Spleen (tissue), 7 donors: ENCODE results near the gene ALDOA.

Source experiments
- POLR2A ChIP-seq, 3 donors: fragments of 450-650 bp; IDR thresholded peaks; one replicate each; pipeline ENCODE4 v1.5.1; 2017; ENCODE audit warnings: antibody characterized with exemption in 3 of 3, mild to moderate bottlenecking in 1 of 3
- POLR2AphosphoS5 ChIP-seq, 3 donors: sonication (generic); formaldehyde crosslinking; IDR thresholded peaks; one replicate each; pipeline ENCODE4 v1.5.1; 2017; ENCODE audit warnings: antibody characterized with exemption in 3 of 3
- TF ChIP-seq, protein P1 (sequence below), 11 experiments: fragments of 200-600 bp in 7 of 11; fragments of 450-650 bp in 4 of 11; sonication (generic) in 4 of 11; IDR thresholded peaks in 8 of 11; conservative IDR thresholded peaks in 3 of 11; 1 replicate in 7 of 11; 2 replicates in 4 of 11; pipeline versions ENCODE4 v1.4.0 to v1.8.0; 2016 to 2021; ENCODE audit warnings: antibody characterized with exemption in 11 of 11, inconsistent platforms in 4 of 11, mild to moderate bottlenecking in 1 of 11
- donor health status: DM: no; HTN: no; CAD: no; lungs with moderate emphysema.
- donor health status: DM: no; HTN: no; CAD: no.
- donor health status: DM: no; HTN: no; CAD: no.

- TF ChIP-seq, protein P1, sequence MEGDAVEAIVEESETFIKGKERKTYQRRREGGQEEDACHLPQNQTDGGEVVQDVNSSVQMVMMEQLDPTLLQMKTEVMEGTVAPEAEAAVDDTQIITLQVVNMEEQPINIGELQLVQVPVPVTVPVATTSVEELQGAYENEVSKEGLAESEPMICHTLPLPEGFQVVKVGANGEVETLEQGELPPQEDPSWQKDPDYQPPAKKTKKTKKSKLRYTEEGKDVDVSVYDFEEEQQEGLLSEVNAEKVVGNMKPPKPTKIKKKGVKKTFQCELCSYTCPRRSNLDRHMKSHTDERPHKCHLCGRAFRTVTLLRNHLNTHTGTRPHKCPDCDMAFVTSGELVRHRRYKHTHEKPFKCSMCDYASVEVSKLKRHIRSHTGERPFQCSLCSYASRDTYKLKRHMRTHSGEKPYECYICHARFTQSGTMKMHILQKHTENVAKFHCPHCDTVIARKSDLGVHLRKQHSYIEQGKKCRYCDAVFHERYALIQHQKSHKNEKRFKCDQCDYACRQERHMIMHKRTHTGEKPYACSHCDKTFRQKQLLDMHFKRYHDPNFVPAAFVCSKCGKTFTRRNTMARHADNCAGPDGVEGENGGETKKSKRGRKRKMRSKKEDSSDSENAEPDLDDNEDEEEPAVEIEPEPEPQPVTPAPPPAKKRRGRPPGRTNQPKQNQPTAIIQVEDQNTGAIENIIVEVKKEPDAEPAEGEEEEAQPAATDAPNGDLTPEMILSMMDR (IDR thresholded peaks at IDR 0.05 in 8 of 11, conservative IDR thresholded peaks at IDR 0.05 in 3 of 11) = no peak
- TF ChIP-seq POLR2AphosphoS5 (IDR thresholded peaks at IDR 0.05) (no peak), POLR2A (IDR thresholded peaks at IDR 0.05) (no peak)
Measured at GRCh38 chr16:30067584-30067916, 2.0 kb downstream of the ALDOA start.
